ENCODE data around the gene THSD1.

DNA sequence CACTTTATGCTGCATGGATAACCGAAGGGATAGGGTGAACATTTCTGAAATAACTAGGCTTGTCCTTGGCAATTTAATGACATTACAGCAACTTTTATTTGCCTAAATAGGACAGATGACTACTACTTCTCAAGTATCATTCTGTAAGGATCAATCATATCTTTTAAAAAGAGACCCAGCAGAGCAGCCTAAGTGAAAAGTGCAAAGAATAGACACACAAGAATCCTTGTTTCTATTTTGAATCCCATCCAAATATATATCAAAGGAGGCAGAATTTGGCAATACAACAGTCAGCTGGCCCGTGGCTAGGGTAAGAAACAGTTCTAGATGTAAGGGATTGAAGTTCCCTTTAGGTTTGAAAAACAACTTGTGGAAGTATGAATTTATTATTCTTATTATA is 6.9 kb downstream of the THSD1 start:
- TF ChIP-seq, protein P1, sequence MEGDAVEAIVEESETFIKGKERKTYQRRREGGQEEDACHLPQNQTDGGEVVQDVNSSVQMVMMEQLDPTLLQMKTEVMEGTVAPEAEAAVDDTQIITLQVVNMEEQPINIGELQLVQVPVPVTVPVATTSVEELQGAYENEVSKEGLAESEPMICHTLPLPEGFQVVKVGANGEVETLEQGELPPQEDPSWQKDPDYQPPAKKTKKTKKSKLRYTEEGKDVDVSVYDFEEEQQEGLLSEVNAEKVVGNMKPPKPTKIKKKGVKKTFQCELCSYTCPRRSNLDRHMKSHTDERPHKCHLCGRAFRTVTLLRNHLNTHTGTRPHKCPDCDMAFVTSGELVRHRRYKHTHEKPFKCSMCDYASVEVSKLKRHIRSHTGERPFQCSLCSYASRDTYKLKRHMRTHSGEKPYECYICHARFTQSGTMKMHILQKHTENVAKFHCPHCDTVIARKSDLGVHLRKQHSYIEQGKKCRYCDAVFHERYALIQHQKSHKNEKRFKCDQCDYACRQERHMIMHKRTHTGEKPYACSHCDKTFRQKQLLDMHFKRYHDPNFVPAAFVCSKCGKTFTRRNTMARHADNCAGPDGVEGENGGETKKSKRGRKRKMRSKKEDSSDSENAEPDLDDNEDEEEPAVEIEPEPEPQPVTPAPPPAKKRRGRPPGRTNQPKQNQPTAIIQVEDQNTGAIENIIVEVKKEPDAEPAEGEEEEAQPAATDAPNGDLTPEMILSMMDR (optimal IDR thresholded peaks at IDR 0.05 in 1 of 3, IDR thresholded peaks at IDR 0.05 in 1 of 3, conservative IDR thresholded peaks at IDR 0.05 in 1 of 3; ENCODE audit: extremely low read depth in 1 of 3, insufficient read depth in 2 of 3, low read length in 3 of 3), result no peak
- no peak for TF ChIP-seq EZH2 (IDR thresholded peaks at IDR 0.05; ENCODE audit: low read length)
